WTC11 (cell line): ENCODE measurements around the gene B3GALNT2. TPM values are rescaled to one million over a fixed set of nuclear protein-coding genes. Genes with fewer than 3 reads are reported as not detected.
A peak's percentile ranks its signal among the peaks of the same experiment; 100 is the strongest.

Experiments
- ATAC-seq: fragments of 200-7000 bp; cut with Tn5 transposase; 2 replicates; pipeline ENCODE4 v1.10.0; 2021; ENCODE audit warnings: mild to moderate bottlenecking, moderate library complexity
- CTCF ChIA-PET: fragments of 300-600 bp; sonication (Branson Sonifier 250); formaldehyde crosslinking; loops from one replicate; lab custom pipeline; 2021; ENCODE audit warnings: antibody characterized with exemption; lab: Charles Lee
- POLR2A ChIA-PET: fragments of 350-600 bp; sonication (Branson Sonifier 250); formaldehyde crosslinking; loops from one replicate; lab custom pipeline; 2021; ENCODE audit warnings: antibody characterized with exemption; lab: Charles Lee
- DNase-seq: peaks from one replicate; pipeline ENCODE4 v3.0.0; 2021; ENCODE audit warnings: low spot score
- H3K27ac Mint-ChIP-seq: 2 replicates; pipeline ENCODE4 v1.8.0; 2021; ENCODE audit warnings: mixed read lengths
- H3K27me3 Mint-ChIP-seq: 2 replicates; pipeline ENCODE4 v1.8.0; 2021; ENCODE audit warnings: low read depth, mild to moderate bottlenecking, moderate library complexity, mixed read lengths
- H3K36me3 Mint-ChIP-seq: 2 replicates; pipeline ENCODE4 v1.8.0; 2021; ENCODE audit warnings: mixed read lengths
- H3K4me1 Mint-ChIP-seq: 2 replicates; pipeline ENCODE4 v1.8.0; 2022; ENCODE audit warnings: mixed read lengths
- H3K4me3 Mint-ChIP-seq: 2 replicates; pipeline ENCODE4 v1.8.0; 2021; ENCODE audit warnings: mild to moderate bottlenecking, moderate library complexity, mixed read lengths
- H3K9me3 Mint-ChIP-seq: 2 replicates; pipeline ENCODE4 v1.8.0; 2021; ENCODE audit warnings: mixed read lengths
- ELF4 ChIP-seq: sonication (generic); formaldehyde crosslinking; IDR thresholded peaks from 2 replicates; pipeline ENCODE4 v1.8.1; 2022; ENCODE audit warnings: low read depth, mild to moderate bottlenecking, moderate library complexity, missing genetic modification reagents
- FOXP1 ChIP-seq: sonication (generic); formaldehyde crosslinking; IDR thresholded peaks from 2 replicates; pipeline ENCODE4 v1.8.0; 2022; ENCODE audit warnings: missing genetic modification reagents, mild to moderate bottlenecking, moderate library complexity, borderline replicate concordance
- GABPB1 ChIP-seq: sonication (generic); formaldehyde crosslinking; IDR thresholded peaks from 2 replicates; pipeline ENCODE4 v1.8.1; 2023; ENCODE audit warnings: mild to moderate bottlenecking, missing genetic modification reagents
- HMGA2 ChIP-seq: fragments of 250-450 bp; sonication (Bioruptor Pico); IDR thresholded peaks from 2 replicates; pipeline ENCODE4 v1.4.0; 2021; ENCODE audit warnings: mild to moderate bottlenecking, moderate library complexity
- IRF2 ChIP-seq: sonication (generic); formaldehyde crosslinking; IDR thresholded peaks from 2 replicates; pipeline ENCODE4 v1.8.0; 2022; ENCODE audit warnings: low read depth, missing genetic modification reagents, borderline replicate concordance
- JAZF1 ChIP-seq: fragments of 250-450 bp; sonication (Bioruptor Pico); IDR thresholded peaks from 2 replicates; pipeline ENCODE4 v1.9.0; 2021; ENCODE audit warnings: moderate library complexity, mild to moderate bottlenecking, inconsistent platforms
- NR2C2 ChIP-seq: sonication (generic); formaldehyde crosslinking; IDR thresholded peaks from 2 replicates; pipeline ENCODE4 v1.8.0; 2022; ENCODE audit warnings: mild to moderate bottlenecking, missing genetic modification reagents
- OVOL2 ChIP-seq: fragments of 250-450 bp; sonication (Bioruptor Pico); IDR thresholded peaks from 2 replicates; pipeline ENCODE4 v1.9.0; 2021; ENCODE audit warnings: mild to moderate bottlenecking, borderline replicate concordance
- SMAD3 ChIP-seq: sonication (generic); formaldehyde crosslinking; IDR thresholded peaks from 2 replicates; pipeline ENCODE4 v1.8.0; 2022; ENCODE audit warnings: missing genetic modification reagents, mild to moderate bottlenecking, borderline replicate concordance
- SP1 ChIP-seq: sonication (generic); formaldehyde crosslinking; conservative IDR thresholded peaks from 2 replicates; pipeline ENCODE4 v1.8.1; 2022; ENCODE audit warnings: missing genetic modification reagents
- ZNF219 ChIP-seq: sonication (generic); formaldehyde crosslinking; IDR thresholded peaks from 2 replicates; pipeline ENCODE4 v1.8.0; 2023; ENCODE audit warnings: missing genetic modification reagents, mild to moderate bottlenecking, borderline replicate concordance
- ZNF263 ChIP-seq: sonication (generic); formaldehyde crosslinking; IDR thresholded peaks from 2 replicates; pipeline ENCODE4 v1.8.1; 2022; ENCODE audit warnings: low read depth, mild to moderate bottlenecking, moderate library complexity, missing genetic modification reagents
- total RNA-seq: library from RNA; stranded (reverse); gene quantifications from 3 replicates; pipeline ENCODE4 v1.2.3, GENCODE V29; 2021
- TF ChIP-seq, protein P1 (sequence below): fragments of 250-450 bp; sonication (Bioruptor Pico); IDR thresholded peaks from 2 replicates; pipeline ENCODE4 v1.9.0; 2021; ENCODE audit warnings: mild to moderate bottlenecking, borderline replicate concordance
- TF ChIP-seq, protein P2 (sequence below): fragments of 250-450 bp; sonication (Bioruptor Pico); conservative IDR thresholded peaks from 2 replicates; pipeline ENCODE4 v1.9.0; 2021; ENCODE audit warnings: mild to moderate bottlenecking
- TF ChIP-seq, protein P3 (sequence below): sonication (generic); formaldehyde crosslinking; IDR thresholded peaks from 2 replicates; pipeline ENCODE4 v1.8.0; 2022; ENCODE audit warnings: mild to moderate bottlenecking, missing genetic modification reagents
- TF ChIP-seq, protein P4 (sequence below): fragments of 250-450 bp; sonication (Bioruptor Pico); IDR thresholded peaks from 2 replicates; pipeline ENCODE4 v1.9.0; 2021; ENCODE audit warnings: mild to moderate bottlenecking
- TF ChIP-seq, protein P5 (sequence below): fragments of 250-450 bp; sonication (Bioruptor Pico); IDR thresholded peaks from 2 replicates; pipeline ENCODE4 v1.8.0; 2021; ENCODE audit warnings: mild to moderate bottlenecking
- TF ChIP-seq, protein P6 (sequence below): sonication (generic); formaldehyde crosslinking; IDR thresholded peaks from 2 replicates; pipeline ENCODE4 v1.8.1; 2022; ENCODE audit warnings: low read depth, missing genetic modification reagents, borderline replicate concordance

The B3GALNT2 gene
- total RNA-seq, 1 experiment from 2014 or later, result 41.7 TPM

- no peak for DNase-seq
These were observed 7.4 kb upstream of the B3GALNT2 start for GRCh38 chr1:235511470-235512240.

DNA sequence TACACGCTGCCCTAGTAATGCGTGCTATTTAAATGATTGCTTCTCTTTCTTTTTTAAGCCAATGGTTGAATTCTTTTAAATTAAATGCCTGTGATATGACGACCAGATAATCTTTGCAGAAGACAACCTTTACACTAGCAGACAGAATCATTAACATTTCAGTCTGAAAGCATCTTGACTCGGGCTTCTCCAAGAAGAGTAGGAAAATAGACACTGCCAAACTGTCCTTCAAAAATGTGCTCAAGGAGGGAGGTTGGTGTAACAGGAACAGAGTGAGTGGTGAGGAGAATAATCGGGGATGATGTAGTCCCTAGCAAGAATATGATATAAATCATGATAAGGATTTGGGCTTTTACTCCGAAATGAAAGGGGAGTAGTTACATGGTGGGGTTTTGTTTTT lies 6.6 kb upstream of the B3GALNT2 start:
- H3K27me3 Mint-ChIP-seq, result no peaks in the 10 kb centered on the region
- ATAC-seq (no peak), DNase-seq (no peak)
- TF ChIP-seq FOXP1, result no peak
- no peak for TF ChIP-seq SMAD3 (CRISPR knock-in tag)
- no peaks in the 10 kb centered on the region for H3K4me1 Mint-ChIP-seq
- no peak overlapping the region for H3K27ac Mint-ChIP-seq
- H3K4me3 Mint-ChIP-seq, result no peak overlapping the region
- ChIA-PET CTCF (interaction anchor here (1.0 to 1.7 kb wide), 7 partner anchors 23 to 461 kb away, joined by 3 to 5 read pairs (median 3); no protein-coding TSS in a partner anchor), POLR2A (interaction anchor here (0.7 kb wide), 1 partner anchor 245 kb away, joined by 3 read pairs; no protein-coding TSS in a partner anchor)
- no peaks in the 10 kb centered on the region for H3K36me3 Mint-ChIP-seq
- H3K9me3 Mint-ChIP-seq, result no peaks in the 10 kb centered on the region

More at GRCh38 chr1:235511470-235512240, 7.4 kb upstream of the B3GALNT2 start:
- H3K27me3 Mint-ChIP-seq, result no peaks in the 10 kb centered on the region
- H3K4me3 Mint-ChIP-seq, result no peak overlapping the region
- H3K36me3 Mint-ChIP-seq, result no peaks in the 10 kb centered on the region
- no peaks in the 10 kb centered on the region for H3K9me3 Mint-ChIP-seq
- no peak for TF ChIP-seq ZNF219 (CRISPR knock-in tag)
- no peak for TF ChIP-seq OVOL2
- no peak for TF ChIP-seq ZNF263
- H3K27ac Mint-ChIP-seq, result no peak overlapping the region
- POLR2A ChIA-PET, result interaction anchor here (0.7 kb wide), 1 partner anchor 244 kb away, joined by 3 read pairs; no protein-coding TSS in a partner anchor
- H3K4me1 Mint-ChIP-seq, result no peaks in the 10 kb centered on the region
- ATAC-seq, result peak; percentile 71
- CTCF ChIA-PET, result interaction anchor here (1.0 to 1.7 kb wide), 7 partner anchors 22 to 460 kb away, joined by 3 to 5 read pairs (median 3); no protein-coding TSS in a partner anchor

GRCh38 chr1:235507623-235508022 lies 3.4 kb upstream of the B3GALNT2 start:
- Mint-ChIP-seq H3K9me3 (no peaks in the 10 kb centered on the region), H3K27me3 (no peaks in the 10 kb centered on the region), H3K27ac (no peak overlapping the region), H3K4me1 (peaks cover 4% of the 10 kb centered on the region), H3K4me3 (no peak overlapping the region), H3K36me3 (no peaks in the 10 kb centered on the region)
- DNase-seq (no peak), ATAC-seq (no peak)
- CTCF ChIA-PET, result interaction anchor here (1.4 kb wide), 1 partner anchor 9 kb away, joined by 4 read pairs; no protein-coding TSS in a partner anchor
- POLR2A ChIA-PET, result no interaction called here
- TF ChIP-seq NR2C2 (no peak), IRF2 (no peak), SP1 (CRISPR knock-in tag) (no peak), ELF4 (CRISPR knock-in tag) (no peak), GABPB1 (no peak), HMGA2 (no peak), JAZF1 (CRISPR knock-in tag) (no peak)
- TF ChIP-seq, protein P1, sequence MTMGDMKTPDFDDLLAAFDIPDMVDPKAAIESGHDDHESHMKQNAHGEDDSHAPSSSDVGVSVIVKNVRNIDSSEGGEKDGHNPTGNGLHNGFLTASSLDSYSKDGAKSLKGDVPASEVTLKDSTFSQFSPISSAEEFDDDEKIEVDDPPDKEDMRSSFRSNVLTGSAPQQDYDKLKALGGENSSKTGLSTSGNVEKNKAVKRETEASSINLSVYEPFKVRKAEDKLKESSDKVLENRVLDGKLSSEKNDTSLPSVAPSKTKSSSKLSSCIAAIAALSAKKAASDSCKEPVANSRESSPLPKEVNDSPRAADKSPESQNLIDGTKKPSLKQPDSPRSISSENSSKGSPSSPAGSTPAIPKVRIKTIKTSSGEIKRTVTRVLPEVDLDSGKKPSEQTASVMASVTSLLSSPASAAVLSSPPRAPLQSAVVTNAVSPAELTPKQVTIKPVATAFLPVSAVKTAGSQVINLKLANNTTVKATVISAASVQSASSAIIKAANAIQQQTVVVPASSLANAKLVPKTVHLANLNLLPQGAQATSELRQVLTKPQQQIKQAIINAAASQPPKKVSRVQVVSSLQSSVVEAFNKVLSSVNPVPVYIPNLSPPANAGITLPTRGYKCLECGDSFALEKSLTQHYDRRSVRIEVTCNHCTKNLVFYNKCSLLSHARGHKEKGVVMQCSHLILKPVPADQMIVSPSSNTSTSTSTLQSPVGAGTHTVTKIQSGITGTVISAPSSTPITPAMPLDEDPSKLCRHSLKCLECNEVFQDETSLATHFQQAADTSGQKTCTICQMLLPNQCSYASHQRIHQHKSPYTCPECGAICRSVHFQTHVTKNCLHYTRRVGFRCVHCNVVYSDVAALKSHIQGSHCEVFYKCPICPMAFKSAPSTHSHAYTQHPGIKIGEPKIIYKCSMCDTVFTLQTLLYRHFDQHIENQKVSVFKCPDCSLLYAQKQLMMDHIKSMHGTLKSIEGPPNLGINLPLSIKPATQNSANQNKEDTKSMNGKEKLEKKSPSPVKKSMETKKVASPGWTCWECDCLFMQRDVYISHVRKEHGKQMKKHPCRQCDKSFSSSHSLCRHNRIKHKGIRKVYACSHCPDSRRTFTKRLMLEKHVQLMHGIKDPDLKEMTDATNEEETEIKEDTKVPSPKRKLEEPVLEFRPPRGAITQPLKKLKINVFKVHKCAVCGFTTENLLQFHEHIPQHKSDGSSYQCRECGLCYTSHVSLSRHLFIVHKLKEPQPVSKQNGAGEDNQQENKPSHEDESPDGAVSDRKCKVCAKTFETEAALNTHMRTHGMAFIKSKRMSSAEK, result no peak
- TF ChIP-seq, protein P2, sequence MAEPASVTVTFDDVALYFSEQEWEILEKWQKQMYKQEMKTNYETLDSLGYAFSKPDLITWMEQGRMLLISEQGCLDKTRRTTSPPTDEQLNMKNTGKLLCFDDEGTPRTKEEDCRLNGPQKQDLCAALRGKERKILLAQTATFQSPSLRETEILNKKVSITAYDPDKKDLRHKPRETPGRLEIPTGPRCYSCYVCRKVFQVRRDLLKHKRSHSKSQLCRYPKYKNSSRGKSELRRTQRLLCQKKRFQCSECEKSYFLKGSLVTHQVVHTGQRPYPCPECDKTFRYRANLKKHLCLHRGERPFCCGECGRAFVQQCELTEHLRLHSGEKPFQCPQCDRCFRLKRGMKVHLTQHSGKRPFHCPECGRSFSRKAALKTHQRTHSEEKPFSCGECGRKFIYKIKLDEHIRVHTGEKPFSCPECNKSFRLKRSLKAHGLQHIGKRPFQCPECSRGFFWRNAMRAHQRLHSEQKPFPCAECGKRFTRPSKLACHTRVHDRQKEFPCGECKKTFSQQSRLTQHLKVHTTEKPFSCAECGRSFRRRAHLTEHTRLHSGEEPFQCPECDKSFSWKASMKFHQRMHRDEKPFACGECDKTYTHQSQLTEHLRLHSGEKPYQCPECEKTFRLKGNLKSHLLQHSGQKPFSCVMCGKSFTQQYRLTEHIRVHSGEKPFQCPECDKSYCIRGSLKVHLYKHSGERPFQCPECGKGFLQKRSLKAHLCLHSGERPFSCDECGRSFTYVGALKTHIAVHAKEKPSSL, result no peak
- TF ChIP-seq, protein P3, sequence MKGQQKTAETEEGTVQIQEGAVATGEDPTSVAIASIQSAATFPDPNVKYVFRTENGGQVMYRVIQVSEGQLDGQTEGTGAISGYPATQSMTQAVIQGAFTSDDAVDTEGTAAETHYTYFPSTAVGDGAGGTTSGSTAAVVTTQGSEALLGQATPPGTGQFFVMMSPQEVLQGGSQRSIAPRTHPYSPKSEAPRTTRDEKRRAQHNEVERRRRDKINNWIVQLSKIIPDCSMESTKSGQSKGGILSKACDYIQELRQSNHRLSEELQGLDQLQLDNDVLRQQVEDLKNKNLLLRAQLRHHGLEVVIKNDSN (CRISPR knock-in tag), result no peak
- TF ChIP-seq, protein P4, sequence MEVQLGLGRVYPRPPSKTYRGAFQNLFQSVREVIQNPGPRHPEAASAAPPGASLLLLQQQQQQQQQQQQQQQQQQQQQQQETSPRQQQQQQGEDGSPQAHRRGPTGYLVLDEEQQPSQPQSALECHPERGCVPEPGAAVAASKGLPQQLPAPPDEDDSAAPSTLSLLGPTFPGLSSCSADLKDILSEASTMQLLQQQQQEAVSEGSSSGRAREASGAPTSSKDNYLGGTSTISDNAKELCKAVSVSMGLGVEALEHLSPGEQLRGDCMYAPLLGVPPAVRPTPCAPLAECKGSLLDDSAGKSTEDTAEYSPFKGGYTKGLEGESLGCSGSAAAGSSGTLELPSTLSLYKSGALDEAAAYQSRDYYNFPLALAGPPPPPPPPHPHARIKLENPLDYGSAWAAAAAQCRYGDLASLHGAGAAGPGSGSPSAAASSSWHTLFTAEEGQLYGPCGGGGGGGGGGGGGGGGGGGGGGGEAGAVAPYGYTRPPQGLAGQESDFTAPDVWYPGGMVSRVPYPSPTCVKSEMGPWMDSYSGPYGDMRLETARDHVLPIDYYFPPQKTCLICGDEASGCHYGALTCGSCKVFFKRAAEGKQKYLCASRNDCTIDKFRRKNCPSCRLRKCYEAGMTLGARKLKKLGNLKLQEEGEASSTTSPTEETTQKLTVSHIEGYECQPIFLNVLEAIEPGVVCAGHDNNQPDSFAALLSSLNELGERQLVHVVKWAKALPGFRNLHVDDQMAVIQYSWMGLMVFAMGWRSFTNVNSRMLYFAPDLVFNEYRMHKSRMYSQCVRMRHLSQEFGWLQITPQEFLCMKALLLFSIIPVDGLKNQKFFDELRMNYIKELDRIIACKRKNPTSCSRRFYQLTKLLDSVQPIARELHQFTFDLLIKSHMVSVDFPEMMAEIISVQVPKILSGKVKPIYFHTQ (CRISPR knock-in tag), result no peak
- TF ChIP-seq, protein P5, sequence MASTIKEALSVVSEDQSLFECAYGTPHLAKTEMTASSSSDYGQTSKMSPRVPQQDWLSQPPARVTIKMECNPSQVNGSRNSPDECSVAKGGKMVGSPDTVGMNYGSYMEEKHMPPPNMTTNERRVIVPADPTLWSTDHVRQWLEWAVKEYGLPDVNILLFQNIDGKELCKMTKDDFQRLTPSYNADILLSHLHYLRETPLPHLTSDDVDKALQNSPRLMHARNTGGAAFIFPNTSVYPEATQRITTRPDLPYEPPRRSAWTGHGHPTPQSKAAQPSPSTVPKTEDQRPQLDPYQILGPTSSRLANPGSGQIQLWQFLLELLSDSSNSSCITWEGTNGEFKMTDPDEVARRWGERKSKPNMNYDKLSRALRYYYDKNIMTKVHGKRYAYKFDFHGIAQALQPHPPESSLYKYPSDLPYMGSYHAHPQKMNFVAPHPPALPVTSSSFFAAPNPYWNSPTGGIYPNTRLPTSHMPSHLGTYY (CRISPR knock-in tag), result no peak
- TF ChIP-seq, protein P6, sequence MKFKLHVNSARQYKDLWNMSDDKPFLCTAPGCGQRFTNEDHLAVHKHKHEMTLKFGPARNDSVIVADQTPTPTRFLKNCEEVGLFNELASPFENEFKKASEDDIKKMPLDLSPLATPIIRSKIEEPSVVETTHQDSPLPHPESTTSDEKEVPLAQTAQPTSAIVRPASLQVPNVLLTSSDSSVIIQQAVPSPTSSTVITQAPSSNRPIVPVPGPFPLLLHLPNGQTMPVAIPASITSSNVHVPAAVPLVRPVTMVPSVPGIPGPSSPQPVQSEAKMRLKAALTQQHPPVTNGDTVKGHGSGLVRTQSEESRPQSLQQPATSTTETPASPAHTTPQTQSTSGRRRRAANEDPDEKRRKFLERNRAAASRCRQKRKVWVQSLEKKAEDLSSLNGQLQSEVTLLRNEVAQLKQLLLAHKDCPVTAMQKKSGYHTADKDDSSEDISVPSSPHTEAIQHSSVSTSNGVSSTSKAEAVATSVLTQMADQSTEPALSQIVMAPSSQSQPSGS, result no peak
